Stimulated activated naive B cell treated with anti-CD40 and anti-IgM and Interleukin-4, amounts not matched to agents 10 μg/mL and 1 μg/mL and 100 μg/mL, for 72 hours (primary cell): Measurements from ENCODE around the gene NRBP1.
A peak's percentile ranks its signal among the peaks of the same experiment; 100 is the strongest.
"Not testable (repeated sequence)": the region's sequence is repeated elsewhere in the genome, so short reads cannot be mapped to it uniquely, and the experiment has no call there.

Source experiments
- ATAC-seq, 2 donors: fragments of 150-1000 bp; cut with Tn5 transposase; replicated peaks; 2 replicates each; pipeline ENCODE4 v1.10.0; 2021; ENCODE audit warnings: moderate library complexity in 1 of 2
- DNase-seq: peaks from one replicate; pipeline ENCODE4 v3.0.0; 2021
- H3K27ac Mint-ChIP-seq: one replicate; pipeline ENCODE4 v1.8.0; 2022; ENCODE audit warnings: mild to moderate bottlenecking, mixed read lengths
- H3K27me3 Mint-ChIP-seq, 2 donors: one replicate each; pipeline ENCODE4 v1.8.0; 2022; ENCODE audit warnings: mixed read lengths in 2 of 2
- H3K36me3 Mint-ChIP-seq, 2 donors: one replicate each; pipeline ENCODE4 v1.8.0; 2022; ENCODE audit warnings: mixed read lengths in 2 of 2, mild to moderate bottlenecking in 1 of 2
- H3K4me1 Mint-ChIP-seq, 2 donors: one replicate each; pipeline ENCODE4 v1.8.0; 2022; ENCODE audit warnings: mixed read lengths in 2 of 2, mild to moderate bottlenecking in 1 of 2
- H3K4me3 Mint-ChIP-seq, 2 donors: one replicate each; pipeline ENCODE4 v1.8.0; 2022; ENCODE audit warnings: mild to moderate bottlenecking in 2 of 2, mixed read lengths in 2 of 2, moderate library complexity in 1 of 2
- H3K9me3 Mint-ChIP-seq, 2 donors: one replicate each; pipeline ENCODE4 v1.8.0; 2022; ENCODE audit warnings: mixed read lengths in 2 of 2, mild to moderate bottlenecking in 1 of 2

The NRBP1 gene

DNA sequence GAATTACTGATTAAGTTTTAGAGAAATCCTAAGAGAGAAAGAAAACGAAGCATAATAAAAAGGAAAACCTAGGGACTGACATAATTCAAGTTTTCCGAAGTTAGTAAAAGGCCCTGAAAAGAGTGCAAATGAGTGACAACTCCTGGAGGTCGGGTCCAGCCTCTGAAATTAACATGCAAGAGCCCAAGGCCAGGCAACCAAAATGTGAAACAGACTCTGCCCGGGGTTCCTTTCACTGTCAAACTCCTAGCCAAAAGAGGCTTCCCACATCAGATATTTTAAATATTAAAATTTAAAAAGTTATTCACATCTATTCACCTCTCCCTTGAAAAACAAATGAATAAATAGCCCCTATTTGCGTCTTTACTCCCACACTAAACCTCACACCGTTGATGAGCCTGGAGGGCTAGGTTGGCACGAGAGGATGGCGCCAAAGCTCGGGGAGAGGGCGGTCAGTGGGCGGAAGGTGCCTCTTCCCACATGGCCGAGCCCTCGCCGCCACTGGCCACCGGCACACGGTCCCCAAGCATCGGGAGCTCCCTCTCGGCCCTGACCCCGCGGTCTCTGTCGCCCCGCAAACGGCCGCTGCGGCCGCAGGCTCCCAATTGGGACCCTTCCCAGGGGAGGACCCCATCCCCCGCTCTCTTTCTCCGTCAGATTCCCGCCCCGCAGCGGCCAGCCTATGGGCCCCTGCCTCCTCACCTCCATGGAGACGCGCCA is 19.7 kb upstream of the NRBP1 start:
- ATAC-seq, result peak; percentile 48 to 51
- Mint-ChIP-seq H3K4me3 (peak overlapping the region; percentile 90 to 95), H3K4me1 (peaks cover 15 to 37% of the 10 kb centered on the region in 2 donors)

DNA sequence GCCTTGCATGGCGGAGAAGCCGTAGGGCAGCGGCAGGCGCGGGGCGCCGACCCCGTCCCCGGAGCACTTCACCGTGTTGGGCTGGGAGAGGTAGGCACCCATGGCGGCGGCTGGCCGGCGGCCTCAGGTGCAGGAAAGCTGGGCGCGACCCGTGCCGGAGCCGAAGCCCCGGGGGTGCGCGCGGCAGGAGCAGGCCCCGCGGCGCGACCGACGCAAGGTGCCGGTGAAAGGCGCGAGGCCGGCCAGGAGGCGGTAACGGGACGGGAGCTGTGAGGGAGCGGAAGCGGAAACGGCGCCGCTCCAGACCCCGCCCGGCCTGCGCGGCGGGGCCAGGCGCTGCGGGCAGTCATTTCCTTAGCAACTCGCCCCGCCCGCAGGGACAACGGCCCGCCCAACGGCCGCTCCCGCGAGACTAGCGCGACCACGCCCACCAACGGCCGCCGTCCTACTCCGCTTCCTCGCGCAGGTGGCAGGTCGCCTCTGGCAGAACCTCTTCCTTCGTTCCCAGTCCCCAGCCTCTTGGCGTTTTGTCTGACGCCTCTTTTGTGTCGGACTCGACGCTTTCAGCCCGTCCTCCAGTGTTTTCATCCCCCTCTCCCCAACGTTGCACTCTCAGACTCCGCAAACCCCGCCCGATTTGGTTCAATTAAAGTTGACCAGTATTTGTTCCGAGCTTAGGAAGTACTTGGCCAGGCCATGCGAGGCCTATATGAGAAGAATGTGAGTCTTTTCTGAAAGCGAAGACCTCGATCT is 18.9 kb upstream of the NRBP1 start, which contains the start of gene PPM1G:
Gene PPM1G, minus strand, starts transcription at position 271 of the 753 bp plus-strand sequence. Its CDS starts 169 bp downstream, at position 102.
- DNase-seq (peak; percentile 95), ATAC-seq (peak; percentile 95 to 96)
- peak within 1 kb of the TSS; percentile 95 for H3K27ac Mint-ChIP-seq
- H3K27me3 Mint-ChIP-seq, result peaks cover 5 to 15% of the 10 kb centered on the region in 2 donors
- H3K4me3 Mint-ChIP-seq, result peak within 1 kb of the TSS; percentile 90 to 95
- peaks cover 15 to 33% of the 10 kb centered on the region in 2 donors for H3K4me1 Mint-ChIP-seq
- peaks cover 13 to 19% of the 10 kb centered on the region in 2 donors for H3K36me3 Mint-ChIP-seq
- peaks cover 2 to 7% of the 10 kb centered on the region in 2 donors for H3K9me3 Mint-ChIP-seq

More for the DNA sequence above, 19.7 kb upstream of the NRBP1 start:
- no peak for DNase-seq
- peaks cover 2 to 7% of the 10 kb centered on the region in 2 donors for H3K9me3 Mint-ChIP-seq
- H3K27ac Mint-ChIP-seq, result peak overlapping the region; percentile 95
- H3K36me3 Mint-ChIP-seq, result peaks cover 13 to 20% of the 10 kb centered on the region in 2 donors
- peaks cover 5 to 15% of the 10 kb centered on the region in 2 donors for H3K27me3 Mint-ChIP-seq

DNA sequence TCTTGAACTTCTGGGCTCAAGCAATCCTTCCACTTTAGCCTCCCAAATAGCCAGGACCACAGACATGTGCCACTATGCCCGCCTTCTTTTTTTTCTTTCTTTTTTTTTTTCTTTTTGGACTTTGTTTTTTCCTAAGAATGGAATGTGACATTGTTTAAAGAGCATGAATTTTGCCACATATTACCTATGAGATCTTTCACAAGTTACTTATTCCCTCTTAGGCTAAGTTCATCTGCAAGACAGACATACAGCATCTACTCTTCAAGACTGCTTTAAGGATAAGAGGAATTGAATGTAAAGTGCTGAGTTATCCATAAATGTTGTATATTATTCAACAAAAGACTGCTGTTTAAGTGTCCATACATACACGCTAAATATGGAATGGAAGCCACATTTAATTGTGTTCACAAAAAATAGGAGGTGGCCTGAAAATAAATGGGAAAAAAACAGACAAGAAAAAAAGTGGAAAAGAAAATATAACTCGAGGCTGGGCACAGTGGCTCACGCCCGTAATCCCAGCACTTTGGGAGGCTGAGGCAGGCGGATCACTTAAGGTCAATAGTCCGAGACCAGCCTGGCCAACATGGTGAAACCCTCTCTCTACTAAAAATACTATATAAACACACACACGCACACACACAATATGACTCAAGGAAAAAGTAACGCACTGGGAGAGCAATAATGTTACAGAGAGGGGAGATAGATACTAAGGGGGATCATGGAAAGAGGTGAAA is 15.8 kb upstream of the NRBP1 start:
- Mint-ChIP-seq H3K9me3 (peaks cover 2 to 7% of the 10 kb centered on the region in 2 donors), H3K36me3 (peaks cover 7 to 11% of the 10 kb centered on the region in 2 donors), H3K4me1 (peaks cover 9 to 18% of the 10 kb centered on the region in 2 donors), H3K4me3 (no peak overlapping the region), H3K27me3 (peaks cover 5 to 15% of the 10 kb centered on the region in 2 donors), H3K27ac (no peak overlapping the region)
- DNase-seq (no peak), ATAC-seq (no peak)

DNA sequence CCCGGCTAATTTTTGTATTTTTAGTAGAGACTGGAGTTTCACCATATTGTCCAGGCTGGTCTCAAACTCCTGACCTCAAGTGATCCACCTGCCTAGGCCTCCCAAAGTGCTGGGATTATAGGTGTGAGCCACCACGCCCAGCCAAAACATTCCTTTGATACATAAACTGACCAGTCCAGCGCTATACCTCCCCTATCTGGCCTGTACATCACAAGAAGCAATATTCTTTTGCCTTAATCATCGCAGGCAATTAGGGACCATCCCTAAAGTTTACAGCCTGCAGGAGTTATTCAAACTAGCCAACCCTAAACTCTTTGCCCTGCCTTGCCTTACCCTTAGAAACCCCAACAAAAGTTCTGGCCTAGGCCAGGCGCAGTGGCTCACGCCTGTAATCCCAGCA is 12.3 kb upstream of the NRBP1 start:
- no peak overlapping the region for H3K27ac Mint-ChIP-seq
- DNase-seq (no peak), ATAC-seq (no peak)
- H3K4me3 Mint-ChIP-seq, result no peak overlapping the region
- peaks cover 5 to 15% of the 10 kb centered on the region in 2 donors for H3K27me3 Mint-ChIP-seq
- peaks cover 3% of the 10 kb centered on the region in 2 donors for H3K36me3 Mint-ChIP-seq
- peaks cover 2 to 3% of the 10 kb centered on the region in 2 donors for H3K9me3 Mint-ChIP-seq
- no peaks in the 10 kb centered on the region for H3K4me1 Mint-ChIP-seq

DNA sequence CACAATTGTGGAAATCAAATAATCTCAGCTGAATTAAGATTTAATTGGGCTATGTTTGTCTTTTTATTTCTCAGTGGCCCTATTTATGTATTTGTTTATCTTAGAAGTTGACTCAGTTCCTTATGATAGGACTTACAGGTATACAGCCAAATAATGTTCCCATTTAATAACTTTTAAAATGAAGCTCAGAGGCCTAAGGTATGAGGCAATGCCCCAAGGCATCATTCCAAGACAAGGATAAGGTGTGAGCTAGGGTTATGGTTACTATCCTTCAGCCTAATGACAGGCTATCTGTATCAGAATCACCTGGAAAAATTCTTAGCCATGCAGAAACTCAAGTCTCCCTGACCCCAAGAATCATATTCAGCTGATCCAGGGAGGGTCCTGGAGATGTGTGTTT is 7.4 kb upstream of the NRBP1 start:
- no peaks in the 10 kb centered on the region for H3K27me3 Mint-ChIP-seq
- no peaks in the 10 kb centered on the region for H3K36me3 Mint-ChIP-seq
- H3K4me1 Mint-ChIP-seq, result no peaks in the 10 kb centered on the region
- H3K9me3 Mint-ChIP-seq, result no peaks in the 10 kb centered on the region
- no peak overlapping the region for H3K27ac Mint-ChIP-seq
- H3K4me3 Mint-ChIP-seq, result no peak overlapping the region
- no peak for DNase-seq
- no peak for ATAC-seq

DNA sequence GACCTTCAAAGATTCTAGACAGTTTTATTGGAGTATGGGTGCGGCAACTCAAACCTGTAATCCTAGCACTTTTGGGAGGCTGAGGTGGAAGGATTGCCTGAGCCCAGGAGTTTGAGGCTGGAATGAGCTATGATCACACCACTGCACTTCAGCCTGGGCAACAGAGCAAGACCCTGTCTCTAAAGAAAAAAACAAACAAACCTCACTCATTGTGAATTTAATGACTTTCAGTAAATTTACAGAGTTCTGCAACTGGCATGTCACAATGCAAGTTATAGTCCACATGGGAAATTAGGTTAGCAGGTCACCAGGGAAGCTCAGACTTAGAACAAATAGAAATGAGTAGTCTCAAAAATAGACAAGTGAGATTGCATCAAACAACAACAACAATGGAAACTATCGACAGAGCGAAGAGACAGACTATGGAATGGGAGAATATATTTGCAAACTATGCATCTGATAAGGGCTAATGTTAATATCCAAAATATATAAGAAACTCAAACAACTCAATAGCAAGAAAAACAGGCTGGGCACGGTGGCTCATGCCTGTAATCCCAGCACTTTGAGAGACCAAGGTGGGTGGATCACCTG is 6.7 kb upstream of the NRBP1 start:
- H3K27ac Mint-ChIP-seq, result no peak overlapping the region
- H3K4me1 Mint-ChIP-seq, result no peaks in the 10 kb centered on the region
- ATAC-seq, result no peak
- H3K9me3 Mint-ChIP-seq, result no peaks in the 10 kb centered on the region
- H3K4me3 Mint-ChIP-seq, result no peak overlapping the region
- no peaks in the 10 kb centered on the region for H3K36me3 Mint-ChIP-seq
- no peaks in the 10 kb centered on the region for H3K27me3 Mint-ChIP-seq
- no peak for DNase-seq

DNA sequence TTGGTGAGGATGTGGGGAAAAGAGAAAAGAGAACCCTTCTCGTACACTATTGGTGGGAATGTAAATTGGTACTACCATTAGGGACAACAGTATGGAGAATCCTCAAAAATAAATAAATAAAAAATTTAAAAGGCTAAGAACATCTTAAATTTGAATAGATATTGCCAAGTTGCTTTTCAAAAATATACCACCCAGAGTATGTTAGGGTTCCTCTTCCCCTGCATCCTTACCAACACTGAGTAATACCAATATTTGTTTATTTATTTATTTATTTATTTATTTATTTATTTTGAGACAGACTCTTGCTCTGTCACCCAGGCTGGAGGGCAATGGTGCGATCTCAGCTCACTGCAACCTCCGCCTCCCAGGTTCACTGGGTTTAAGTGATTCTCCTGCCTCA is 5.5 kb upstream of the NRBP1 start:
- Mint-ChIP-seq H3K27me3 (no peaks in the 10 kb centered on the region), H3K9me3 (no peaks in the 10 kb centered on the region), H3K36me3 (no peaks in the 10 kb centered on the region), H3K4me3 (no peak overlapping the region), H3K4me1 (peaks cover 5 to 7% of the 10 kb centered on the region in 2 donors), H3K27ac (no peak overlapping the region)
- no peak for DNase-seq
- no peak for ATAC-seq

DNA sequence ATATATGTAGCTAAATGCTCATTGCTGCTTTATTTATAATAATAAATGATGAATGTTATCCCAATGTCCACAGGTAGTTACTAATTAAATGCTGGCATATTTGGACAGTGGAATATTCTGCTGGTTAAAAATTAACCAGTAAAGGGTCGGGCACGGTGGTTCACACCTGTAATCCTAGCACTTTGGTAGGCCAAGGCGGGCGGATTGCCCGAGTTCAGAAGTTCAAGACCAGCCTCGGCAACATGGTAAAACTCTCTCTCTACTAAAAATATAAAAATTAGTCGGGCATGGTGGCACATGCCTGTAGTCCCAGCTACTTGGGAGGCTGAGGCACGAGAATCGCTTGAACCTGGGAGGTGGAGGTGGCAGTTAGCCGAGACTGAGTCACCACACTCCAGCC is 3.4 kb upstream of the NRBP1 start:
- H3K4me1 Mint-ChIP-seq, result peaks cover 8 to 23% of the 10 kb centered on the region in 2 donors
- not testable (repeated sequence) for ATAC-seq, H3K36me3 Mint-ChIP-seq, H3K27me3 Mint-ChIP-seq, H3K4me3 Mint-ChIP-seq, DNase-seq, H3K9me3 Mint-ChIP-seq, H3K27ac Mint-ChIP-seq

DNA sequence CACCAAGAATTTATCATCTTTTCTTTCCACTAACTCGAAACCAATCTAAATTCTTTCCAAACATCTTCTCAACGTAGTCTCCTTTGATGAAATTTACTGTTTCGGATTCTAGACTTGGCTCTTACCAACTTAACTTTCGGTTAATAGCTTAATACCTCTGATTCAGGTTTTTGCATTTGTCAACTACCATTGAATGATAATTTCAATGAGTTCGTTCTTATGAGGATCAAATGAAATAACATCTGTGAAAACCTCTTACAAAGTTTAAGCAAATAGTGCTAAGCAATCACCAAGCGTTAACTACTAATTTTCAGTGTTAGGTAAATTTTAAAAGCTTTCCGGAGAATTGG is 593 bp upstream of the NRBP1 start:
- peak overlapping the region; percentile 98 for H3K27ac Mint-ChIP-seq
- ATAC-seq (no peak), DNase-seq (no peak)
- H3K9me3 Mint-ChIP-seq, result no peaks in the 10 kb centered on the region
- peak overlapping the region; percentile 96 to 99 for H3K4me3 Mint-ChIP-seq
- H3K4me1 Mint-ChIP-seq, result peaks cover 15 to 31% of the 10 kb centered on the region in 2 donors
- H3K36me3 Mint-ChIP-seq, result peaks cover 0 to 3% of the 10 kb centered on the region in 2 donors
- H3K27me3 Mint-ChIP-seq, result no peaks in the 10 kb centered on the region

DNA sequence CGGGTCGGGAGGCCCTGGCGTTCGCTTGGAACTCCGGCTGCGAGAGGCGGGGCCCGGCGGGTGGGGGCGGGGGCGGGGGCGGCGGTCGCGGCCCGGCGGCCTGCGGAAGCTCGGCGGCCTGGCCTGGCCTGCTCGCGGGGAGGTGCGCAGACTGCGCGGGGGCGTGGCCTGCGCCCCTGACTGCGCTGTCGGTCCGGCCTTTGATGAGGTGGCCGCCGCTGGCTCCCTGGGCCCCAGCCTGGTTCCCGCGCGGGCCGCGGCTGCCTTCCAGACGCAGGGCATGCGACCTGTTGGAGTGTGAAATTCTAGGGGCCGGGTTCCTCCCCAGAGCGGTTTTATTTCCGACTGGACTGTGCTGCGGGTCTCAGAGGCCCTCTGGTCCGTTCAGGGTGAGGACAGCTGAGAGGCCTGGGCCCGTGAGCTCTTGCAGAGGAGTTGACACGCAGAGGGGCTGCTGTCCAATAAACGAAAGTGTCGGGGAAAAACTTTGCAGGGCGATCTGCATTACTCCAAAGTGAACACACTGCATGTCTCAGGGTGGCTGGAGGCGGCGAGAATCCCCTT is 629 bp downstream of the NRBP1 start:
- ATAC-seq (peak; percentile 82 to 83), DNase-seq (peak; percentile 73)
- Mint-ChIP-seq H3K27ac (peak overlapping the region; percentile 98), H3K9me3 (no peaks in the 10 kb centered on the region), H3K4me3 (peak overlapping the region; percentile 93 to 99), H3K36me3 (peaks cover 9 to 11% of the 10 kb centered on the region in 2 donors), H3K27me3 (no peaks in the 10 kb centered on the region), H3K4me1 (peaks cover 15 to 41% of the 10 kb centered on the region in 2 donors)

DNA sequence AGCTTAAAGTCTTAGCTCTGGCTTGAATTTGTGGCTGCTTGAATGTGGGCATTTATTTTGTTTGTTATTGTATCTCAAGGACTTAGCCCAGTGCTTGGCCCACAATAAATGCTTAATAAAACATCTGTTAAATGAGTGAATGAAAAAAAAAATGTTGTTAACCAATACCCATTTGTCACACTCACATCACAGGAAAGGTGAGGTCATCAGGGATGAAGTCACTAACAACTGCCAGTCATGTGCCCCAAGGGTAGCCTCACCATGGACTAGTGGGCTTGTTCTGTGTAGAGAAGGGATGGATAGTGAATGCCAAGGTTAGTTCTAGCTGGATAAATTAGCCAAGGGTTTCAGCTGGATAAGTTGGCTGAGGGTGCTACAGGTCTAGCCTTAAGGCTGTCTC is 3.0 kb downstream of the NRBP1 start:
- H3K4me1 Mint-ChIP-seq, result peaks cover 15 to 41% of the 10 kb centered on the region in 2 donors
- peaks cover 26 to 31% of the 10 kb centered on the region in 2 donors for H3K36me3 Mint-ChIP-seq
- DNase-seq (no peak), ATAC-seq (no peak)
- no peaks in the 10 kb centered on the region for H3K27me3 Mint-ChIP-seq
- peak overlapping the region in 1 of 2 donors; percentile 4 for H3K4me3 Mint-ChIP-seq
- no peak overlapping the region for H3K27ac Mint-ChIP-seq
- H3K9me3 Mint-ChIP-seq, result no peaks in the 10 kb centered on the region

DNA sequence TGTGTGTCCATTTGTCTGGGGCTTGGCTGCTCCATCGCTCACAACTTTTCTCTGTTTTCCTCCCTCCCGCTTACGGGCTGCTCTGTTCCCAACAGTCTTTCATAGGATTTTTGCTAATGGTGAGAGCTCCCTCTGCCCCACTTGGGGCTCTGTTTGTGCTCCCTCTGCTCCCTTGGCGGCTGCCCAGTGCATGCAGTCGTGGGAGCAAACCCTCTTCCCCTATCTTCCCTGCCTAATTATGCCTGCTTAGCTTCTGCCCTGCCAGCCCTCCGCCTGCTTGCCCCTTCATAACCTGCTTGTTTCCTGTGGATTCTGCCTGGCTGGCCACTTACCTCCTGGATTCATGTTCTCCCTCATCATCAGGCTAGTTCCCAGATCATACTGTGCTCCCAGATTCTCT is 7.2 kb downstream of the NRBP1 start:
- DNase-seq (no peak), ATAC-seq (no peak)
- Mint-ChIP-seq H3K9me3 (no peaks in the 10 kb centered on the region), H3K27ac (no peak overlapping the region), H3K36me3 (peaks cover 45 to 60% of the 10 kb centered on the region in 2 donors), H3K27me3 (no peaks in the 10 kb centered on the region), H3K4me1 (peaks cover 5 to 12% of the 10 kb centered on the region in 2 donors), H3K4me3 (no peak overlapping the region)

DNA sequence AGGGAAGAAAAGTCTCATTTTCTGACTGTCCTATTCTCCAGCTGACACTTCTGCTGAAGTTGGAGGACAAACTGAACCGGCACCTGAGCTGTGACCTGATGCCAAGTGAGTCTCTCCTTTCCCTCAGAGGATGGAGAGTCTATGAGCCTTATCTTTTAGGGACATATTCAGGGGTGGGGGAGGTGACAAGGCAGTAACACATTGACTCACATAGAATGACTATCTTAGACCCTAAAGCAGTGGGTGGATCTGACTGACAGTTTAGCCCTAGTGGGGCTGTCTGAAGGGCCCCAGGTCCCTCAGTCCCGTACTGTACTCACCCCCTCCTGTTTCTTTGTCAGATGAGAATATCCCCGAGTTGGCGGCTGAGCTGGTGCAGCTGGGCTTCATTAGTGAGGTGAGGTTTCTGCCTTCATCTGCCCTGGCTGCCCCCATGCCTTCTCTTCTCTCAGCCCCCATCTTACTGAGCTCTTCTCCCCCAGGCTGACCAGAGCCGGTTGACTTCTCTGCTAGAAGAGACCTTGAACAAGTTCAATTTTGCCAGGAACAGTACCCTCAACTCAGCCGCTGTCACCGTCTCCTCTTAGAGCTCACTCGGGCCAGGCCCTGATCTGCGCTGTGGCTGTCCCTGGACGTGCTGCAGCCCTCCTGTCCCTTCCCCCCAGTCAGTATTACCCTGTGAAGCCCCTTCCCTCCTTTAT is 12.9 kb downstream of the NRBP1 start:
- DNase-seq (no peak), ATAC-seq (no peak)
- H3K9me3 Mint-ChIP-seq, result no peaks in the 10 kb centered on the region
- no peak overlapping the region for H3K27ac Mint-ChIP-seq
- no peak overlapping the region for H3K4me3 Mint-ChIP-seq
- peaks cover 42 to 63% of the 10 kb centered on the region in 2 donors for H3K36me3 Mint-ChIP-seq
- peaks cover 1 to 15% of the 10 kb centered on the region in 2 donors for H3K4me1 Mint-ChIP-seq
- H3K27me3 Mint-ChIP-seq, result no peaks in the 10 kb centered on the region
